Omental fat pad (tissue), 4 donors: ENCODE measurements around the gene EIF2A. TPM values are rescaled to one million over a fixed set of nuclear protein-coding genes. Genes with fewer than 3 reads are reported as not detected.

Experiments
- ATAC-seq: fragments of 150-250 bp; one replicate; pipeline ENCODE4 v1.9.1; 2016; ENCODE audit warnings: mild to moderate bottlenecking, moderate library complexity; ENCODE audit not compliant: low FRiP score
- DNase-seq: peaks from one replicate; pipeline ENCODE4 v3.0.0-alpha.2; 2019; ENCODE audit warnings: low spot score
- total RNA-seq, 4 donors: library from RNA; depleted of rRNA; stranded (reverse); fragments of >200 nt; gene quantifications; one replicate each; pipeline ENCODE4 v1.1.0, GENCODE V29; 2016
- TF ChIP-seq, protein P1 (sequence below), 3 donors: fragments of 450-650 bp; IDR thresholded peaks; one replicate each; pipeline ENCODE4 v1.5.1; 2016 to 2017; ENCODE audit warnings: antibody characterized with exemption in 3 of 3, mild to moderate bottlenecking in 3 of 3, moderate library complexity in 2 of 3

Gene EIF2A
- total RNA-seq, 4 donors from 2014 or later, result 134 to 164 (median 155) TPM

DNA sequence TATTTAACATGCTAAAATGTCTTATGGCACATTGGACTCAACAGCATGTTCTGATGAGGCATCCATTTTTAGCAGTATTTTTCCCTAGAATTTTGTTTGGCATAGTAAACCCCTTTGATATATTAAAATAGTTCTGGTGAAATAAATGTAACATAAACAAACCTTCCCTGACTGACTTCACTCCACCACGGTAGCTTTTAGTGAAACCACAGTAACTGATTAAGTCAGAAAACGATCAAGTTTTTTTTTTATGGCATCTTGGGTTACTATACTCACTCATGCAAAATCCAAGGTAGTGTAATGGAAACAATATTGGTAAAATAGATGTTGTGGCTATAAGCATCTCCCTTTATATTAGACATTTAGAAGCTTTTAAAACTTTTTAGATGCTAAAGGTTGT lies 3.1 kb upstream of the EIF2A start:
- DNase-seq, result no peak
- no peak for ATAC-seq
- TF ChIP-seq, protein P1, sequence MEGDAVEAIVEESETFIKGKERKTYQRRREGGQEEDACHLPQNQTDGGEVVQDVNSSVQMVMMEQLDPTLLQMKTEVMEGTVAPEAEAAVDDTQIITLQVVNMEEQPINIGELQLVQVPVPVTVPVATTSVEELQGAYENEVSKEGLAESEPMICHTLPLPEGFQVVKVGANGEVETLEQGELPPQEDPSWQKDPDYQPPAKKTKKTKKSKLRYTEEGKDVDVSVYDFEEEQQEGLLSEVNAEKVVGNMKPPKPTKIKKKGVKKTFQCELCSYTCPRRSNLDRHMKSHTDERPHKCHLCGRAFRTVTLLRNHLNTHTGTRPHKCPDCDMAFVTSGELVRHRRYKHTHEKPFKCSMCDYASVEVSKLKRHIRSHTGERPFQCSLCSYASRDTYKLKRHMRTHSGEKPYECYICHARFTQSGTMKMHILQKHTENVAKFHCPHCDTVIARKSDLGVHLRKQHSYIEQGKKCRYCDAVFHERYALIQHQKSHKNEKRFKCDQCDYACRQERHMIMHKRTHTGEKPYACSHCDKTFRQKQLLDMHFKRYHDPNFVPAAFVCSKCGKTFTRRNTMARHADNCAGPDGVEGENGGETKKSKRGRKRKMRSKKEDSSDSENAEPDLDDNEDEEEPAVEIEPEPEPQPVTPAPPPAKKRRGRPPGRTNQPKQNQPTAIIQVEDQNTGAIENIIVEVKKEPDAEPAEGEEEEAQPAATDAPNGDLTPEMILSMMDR (IDR thresholded peaks at IDR 0.05), result no peak

DNA sequence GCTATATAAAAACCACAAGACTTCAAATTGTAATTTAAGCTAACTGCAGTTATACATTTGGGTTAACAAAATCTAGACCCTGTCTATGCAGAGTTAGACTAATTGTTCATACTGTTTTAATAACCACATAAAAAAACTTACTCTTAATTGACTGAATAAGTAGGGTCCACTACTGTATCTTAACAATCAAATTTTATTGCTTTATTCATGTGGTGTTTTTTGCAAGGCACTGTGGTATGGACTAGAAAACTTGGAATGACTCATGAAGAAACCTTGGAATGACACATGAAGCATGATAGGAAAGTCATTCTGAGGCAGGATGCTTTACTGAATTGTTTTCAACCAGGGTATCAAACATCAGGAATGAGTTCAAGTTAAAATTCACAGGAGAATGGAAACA lies 2.5 kb upstream of the EIF2A start:
- TF ChIP-seq, protein P1 (IDR thresholded peaks at IDR 0.05), result no peak
- ATAC-seq, result no peak
- DNase-seq, result no peak

- DNase-seq (no peak), ATAC-seq (no peak)
- TF ChIP-seq, protein P1 (IDR thresholded peaks at IDR 0.05), result no peak
Observed at GRCh38 chr3:150544726-150545125, 1.9 kb upstream of the EIF2A start.

- DNase-seq (no peak), ATAC-seq (peak; percentile 8)
- TF ChIP-seq, protein P1 (IDR thresholded peaks at IDR 0.05), result no peak
Observed at GRCh38 chr3:150545419-150546225, 965 bp upstream of the EIF2A start.

GRCh38 chr3:150547045-150547741 lies 606 bp downstream of the EIF2A start:
- ATAC-seq, result no peak
- TF ChIP-seq, protein P1 (IDR thresholded peaks at IDR 0.05), result no peak
- no peak for DNase-seq

DNA sequence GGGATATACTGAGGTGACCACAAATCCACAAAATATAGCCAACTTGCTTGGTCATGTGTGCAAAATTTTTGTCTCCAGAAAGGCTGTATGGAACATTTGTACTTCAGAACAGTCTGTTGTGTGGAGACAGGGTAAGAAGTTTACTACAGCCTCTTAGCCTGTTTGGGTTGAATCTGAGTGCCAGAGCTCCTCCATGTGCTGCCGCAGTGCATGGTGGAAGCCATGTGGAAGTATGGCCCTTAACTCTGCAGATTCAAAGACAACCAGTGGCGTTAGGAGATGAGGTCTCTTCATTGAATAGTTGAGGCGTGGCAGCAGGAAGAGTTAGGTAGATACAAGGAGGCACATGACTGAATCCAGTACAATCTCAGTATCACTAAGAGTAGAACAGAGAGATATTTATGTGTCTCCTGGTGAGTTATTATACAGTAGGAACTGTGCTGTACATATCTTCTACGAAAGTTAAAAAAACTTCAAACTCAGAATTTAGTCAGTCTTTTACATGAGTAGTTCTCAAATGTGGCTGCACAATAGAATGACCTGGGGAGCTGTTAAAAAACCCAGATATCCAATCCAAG lies 9.4 kb downstream of the EIF2A start:
- ATAC-seq (no peak), DNase-seq (no peak)
- TF ChIP-seq, protein P1 (IDR thresholded peaks at IDR 0.05), result no peak
